ENCODE measurements around the gene SLA2.

GRCh38 chr20:36677422-36677771, 31.4 kb upstream of the SLA2 start:
- TF ChIP-seq, protein P1, sequence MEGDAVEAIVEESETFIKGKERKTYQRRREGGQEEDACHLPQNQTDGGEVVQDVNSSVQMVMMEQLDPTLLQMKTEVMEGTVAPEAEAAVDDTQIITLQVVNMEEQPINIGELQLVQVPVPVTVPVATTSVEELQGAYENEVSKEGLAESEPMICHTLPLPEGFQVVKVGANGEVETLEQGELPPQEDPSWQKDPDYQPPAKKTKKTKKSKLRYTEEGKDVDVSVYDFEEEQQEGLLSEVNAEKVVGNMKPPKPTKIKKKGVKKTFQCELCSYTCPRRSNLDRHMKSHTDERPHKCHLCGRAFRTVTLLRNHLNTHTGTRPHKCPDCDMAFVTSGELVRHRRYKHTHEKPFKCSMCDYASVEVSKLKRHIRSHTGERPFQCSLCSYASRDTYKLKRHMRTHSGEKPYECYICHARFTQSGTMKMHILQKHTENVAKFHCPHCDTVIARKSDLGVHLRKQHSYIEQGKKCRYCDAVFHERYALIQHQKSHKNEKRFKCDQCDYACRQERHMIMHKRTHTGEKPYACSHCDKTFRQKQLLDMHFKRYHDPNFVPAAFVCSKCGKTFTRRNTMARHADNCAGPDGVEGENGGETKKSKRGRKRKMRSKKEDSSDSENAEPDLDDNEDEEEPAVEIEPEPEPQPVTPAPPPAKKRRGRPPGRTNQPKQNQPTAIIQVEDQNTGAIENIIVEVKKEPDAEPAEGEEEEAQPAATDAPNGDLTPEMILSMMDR (IDR thresholded peaks at IDR 0.05) = peak; percentile 6
- no peak for TF ChIP-seq EZH2 (IDR thresholded peaks at IDR 0.05)
- TF ChIP-seq EZH2phosphoT487 (IDR thresholded peaks at IDR 0.05) = no peak
